Inferior parietal cortex (tissue), 1 donor: ENCODE results near the gene SHC3.

ENCODE experiments used
- DNase-seq: peaks from one replicate; pipeline ENCODE4 v3.0.0-alpha.2; 2016; ENCODE audit errors: extremely low spot score

SHC3 gene

GRCh38 chr9:89154651-89155336 is 23.8 kb downstream of the SHC3 start:
- no peak for DNase-seq

DNA sequence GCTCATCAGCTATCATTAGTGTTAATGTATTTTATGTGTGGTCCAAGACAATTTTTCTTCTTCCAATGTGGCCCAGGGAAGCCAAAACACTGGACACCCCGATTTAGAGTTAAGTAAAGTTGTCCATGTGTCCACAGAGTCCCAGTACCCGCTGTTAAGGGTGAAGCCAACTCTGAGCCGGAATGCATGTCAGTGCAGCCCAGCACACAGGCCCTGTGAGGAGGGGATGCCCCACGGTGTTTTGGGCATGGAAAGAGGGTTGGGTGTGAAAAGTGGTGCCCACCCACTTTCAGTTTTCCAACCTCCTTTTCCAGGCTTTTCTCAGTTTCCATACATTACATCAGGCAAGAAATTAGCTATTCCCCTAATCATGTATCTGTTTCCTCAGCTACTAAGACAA is 24.4 kb downstream of the SHC3 start:
- no peak for DNase-seq

GRCh38 chr9:89153232-89154017 is 25.2 kb downstream of the SHC3 start:
- no peak for DNase-seq

GRCh38 chr9:89149726-89150125 is 28.9 kb downstream of the SHC3 start:
- DNase-seq, result no peak

- no peak for DNase-seq
Observed at GRCh38 chr9:89145097-89145496, 33.5 kb downstream of the SHC3 start.

DNA sequence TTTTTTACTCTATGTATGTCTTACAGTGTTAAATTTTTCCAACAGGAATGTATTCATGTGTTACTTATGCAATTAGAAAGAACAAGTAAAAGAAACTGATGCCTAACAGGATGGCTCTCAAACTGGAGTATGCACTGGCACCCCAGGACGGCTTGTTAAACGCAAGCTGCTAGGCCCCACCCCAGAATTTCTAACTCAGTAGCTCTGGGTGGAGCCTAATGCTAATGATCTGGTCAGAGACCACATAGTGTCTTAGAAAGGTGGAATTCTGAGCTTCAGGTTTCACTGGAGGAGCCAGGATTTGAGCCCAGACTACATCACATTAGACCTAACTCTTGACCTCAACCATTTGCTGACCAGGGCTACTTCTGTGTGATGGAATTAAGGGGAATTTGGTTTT is 34.4 kb downstream of the SHC3 start:
- DNase-seq, result no peak

DNA sequence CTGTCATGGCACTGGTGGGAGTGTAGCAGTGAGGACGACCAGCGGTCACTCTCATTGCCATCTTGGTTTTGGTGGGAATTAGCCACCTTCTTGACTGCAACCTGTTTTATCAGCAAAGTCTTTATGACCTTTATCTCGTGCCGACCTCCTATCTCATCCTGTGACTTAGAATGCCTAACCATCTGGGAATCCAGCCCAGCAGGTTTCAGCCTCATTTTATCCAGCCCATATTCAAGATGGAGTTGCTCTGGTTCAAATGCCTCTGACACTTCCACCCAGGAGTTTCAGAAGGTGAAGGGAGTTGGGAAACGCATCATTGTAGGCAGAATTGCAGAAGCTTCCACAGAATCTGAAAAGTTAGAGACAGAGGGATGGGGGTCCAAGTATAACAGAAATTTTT is 35.4 kb downstream of the SHC3 start:
- DNase-seq, result no peak

DNA sequence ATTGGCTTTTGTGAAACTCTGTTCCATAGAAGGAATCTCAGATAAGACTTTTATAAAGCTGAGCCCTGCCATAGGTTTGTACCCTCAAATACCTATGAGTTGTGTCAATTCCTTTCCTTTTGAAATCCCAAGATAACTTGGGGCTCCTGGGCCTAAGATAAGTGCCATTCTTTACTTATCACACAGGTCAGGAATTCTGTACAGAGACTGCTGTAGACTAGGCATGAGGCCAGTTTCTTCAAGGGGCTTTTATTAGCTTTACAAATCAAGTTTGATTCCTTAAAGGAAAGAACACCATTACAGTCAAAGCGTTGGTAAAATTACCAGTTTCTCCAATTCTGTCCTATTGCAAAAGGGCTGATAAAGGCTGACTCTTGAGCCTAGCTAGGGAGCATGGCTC is 39.2 kb downstream of the SHC3 start:
- DNase-seq, result no peak

- DNase-seq, result no peak
Observed at GRCh38 chr9:89138463-89139390, 39.9 kb downstream of the SHC3 start.

DNA sequence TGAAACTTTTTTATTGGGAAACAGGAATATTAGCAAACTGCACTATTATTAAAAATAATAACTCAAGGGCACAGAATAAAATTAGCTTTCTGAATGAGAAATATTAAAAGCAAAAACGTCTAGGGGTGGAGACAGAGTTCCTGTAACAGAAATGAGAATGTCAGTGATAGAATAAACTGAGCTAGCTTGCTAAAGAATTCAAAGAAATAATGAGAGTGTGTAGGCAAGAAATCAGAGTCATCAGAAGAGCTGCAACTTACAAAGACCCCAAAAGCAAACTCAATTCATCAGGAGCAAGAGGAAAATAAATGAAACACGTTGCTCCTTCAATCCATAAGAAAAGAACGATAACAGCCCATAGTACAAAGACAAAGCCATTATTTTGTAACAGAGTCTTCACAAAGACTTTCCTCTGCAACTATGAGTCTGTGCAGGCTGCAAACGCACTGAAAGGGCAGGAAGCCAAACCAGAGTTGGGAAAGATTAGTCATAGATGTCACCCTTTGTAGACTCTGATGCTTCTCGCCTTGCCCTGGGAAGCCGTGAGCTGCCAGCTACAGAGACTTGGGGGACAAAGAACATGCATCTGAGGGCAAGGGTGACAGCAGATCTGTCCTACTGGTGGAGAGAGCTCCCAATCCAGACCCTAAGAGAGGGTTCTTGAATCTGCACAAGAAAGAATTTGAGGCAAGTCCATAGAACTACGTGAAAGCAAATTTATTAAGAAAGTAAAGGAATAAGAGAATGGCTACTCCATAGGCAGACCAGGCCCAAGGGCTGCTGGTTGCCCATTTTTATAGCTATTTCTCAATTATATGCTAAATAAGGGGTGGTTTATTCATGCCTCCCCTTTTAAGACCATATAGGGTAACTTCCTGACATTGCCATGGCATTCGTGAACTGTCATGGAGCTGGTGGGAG is 40.8 kb downstream of the SHC3 start:
- DNase-seq, result peak; percentile 40

- DNase-seq, result no peak
Observed at GRCh38 chr9:89135591-89136166, 42.9 kb downstream of the SHC3 start.

GRCh38 chr9:89134709-89135108 is 43.9 kb downstream of the SHC3 start:
- DNase-seq, result no peak

GRCh38 chr9:89122949-89123348 is 55.7 kb downstream of the SHC3 start:
- no peak for DNase-seq

DNA sequence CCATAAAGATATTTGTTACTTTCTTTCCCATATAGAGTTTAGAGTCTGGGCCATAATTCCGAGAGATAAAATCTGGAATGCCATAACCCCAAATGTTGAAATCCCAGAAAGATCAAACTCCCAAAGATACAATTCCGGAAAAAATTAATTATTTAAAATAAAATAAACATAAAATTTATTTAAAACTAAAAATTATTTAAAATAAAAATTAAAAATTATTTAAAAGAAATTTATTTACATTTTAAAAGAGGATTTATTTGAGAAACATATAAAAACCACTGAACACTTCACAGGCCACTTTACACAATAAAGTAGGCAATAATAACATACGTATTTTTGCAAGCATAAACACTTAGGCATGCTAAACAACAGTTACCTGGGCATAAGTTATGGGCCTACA is 57.9 kb downstream of the SHC3 start:
- DNase-seq, result no peak

GRCh38 chr9:89116805-89117192 is 61.8 kb downstream of the SHC3 start:
- no peak for DNase-seq

- DNase-seq, result no peak
Observed at GRCh38 chr9:89116064-89116804, 62.4 kb downstream of the SHC3 start.

GRCh38 chr9:89115426-89115825 is 63.2 kb downstream of the SHC3 start:
- no peak for DNase-seq

GRCh38 chr9:89114741-89115140 is 63.9 kb downstream of the SHC3 start:
- DNase-seq, result no peak

DNA sequence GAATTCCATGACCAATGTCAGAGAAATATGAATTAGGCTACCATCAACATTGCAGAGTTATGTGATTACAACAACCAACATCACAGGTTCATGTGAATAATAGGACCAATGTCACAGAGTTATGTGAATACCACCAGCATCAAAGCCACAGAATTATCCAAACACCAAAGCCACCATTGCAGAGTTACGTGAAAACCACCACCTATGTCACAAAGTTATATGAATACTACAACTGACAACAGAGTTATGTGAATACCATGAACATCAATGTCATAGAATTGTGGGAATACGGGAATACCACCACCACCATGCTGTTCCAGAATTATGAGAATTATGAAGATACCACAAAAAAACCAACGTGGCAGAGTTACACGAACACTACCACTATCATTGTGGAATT is 64.8 kb downstream of the SHC3 start:
- no peak for DNase-seq

DNA sequence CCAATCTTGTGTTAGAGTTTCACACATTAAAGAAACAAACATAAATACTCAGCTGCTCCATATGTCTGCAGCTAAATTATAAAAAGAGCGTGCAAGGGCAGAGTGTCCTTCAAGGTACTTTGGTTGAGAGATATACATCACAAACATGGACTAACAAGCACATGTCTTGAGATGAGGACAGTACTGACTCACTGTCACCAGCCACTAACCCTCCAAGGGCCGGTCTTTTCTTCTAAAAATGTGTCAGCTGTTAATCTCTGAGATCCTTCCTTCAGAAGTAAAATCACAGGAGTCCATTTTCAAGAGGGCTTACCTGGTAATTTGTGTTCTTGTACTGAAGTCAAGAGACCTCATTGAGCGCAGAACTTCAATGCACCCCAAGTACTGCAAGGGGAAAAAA is 66.4 kb downstream of the SHC3 start:
- DNase-seq, result peak; percentile 36
